Hepatocyte (in vitro differentiated cells): ENCODE data around the gene CARM1. TPM values are rescaled to one million over a fixed set of nuclear protein-coding genes. Genes with fewer than 3 reads are reported as not detected.

Source experiments
- DNase-seq: peaks from one replicate; pipeline ENCODE4 v3.0.0-alpha.2; 2016; ENCODE audit warnings: low spot score
- H2AFZ ChIP-seq: fragments of 200-600 bp; sonication (generic); 2 replicates; pipeline ENCODE4 v1.6.0; 2016; ENCODE audit warnings: antibody characterized with exemption, mild to moderate bottlenecking
- H3K27ac ChIP-seq: fragments of 200-600 bp; sonication (generic); 2 replicates; pipeline ENCODE4 v1.5.1; 2016; ENCODE audit warnings: mild to moderate bottlenecking
- H3K27me3 ChIP-seq: fragments of 200-600 bp; sonication (generic); 2 replicates; pipeline ENCODE4 v1.6.1; 2016
- H3K36me3 ChIP-seq: fragments of 200-600 bp; sonication (generic); replicated peaks from 2 replicates; pipeline ENCODE4 v1.5.1; 2016; ENCODE audit warnings: low read depth; ENCODE audit not compliant: insufficient read depth
- H3K4me1 ChIP-seq: fragments of 200-600 bp; sonication (generic); 2 replicates; pipeline ENCODE4 v1.5.1; 2016; ENCODE audit warnings: mild to moderate bottlenecking, moderate library complexity; ENCODE audit not compliant: insufficient read depth
- H3K4me2 ChIP-seq: fragments of 200-600 bp; sonication (generic); 2 replicates; pipeline ENCODE4 v1.6.0; 2016
- H3K4me3 ChIP-seq: fragments of 200-600 bp; sonication (generic); 2 replicates; pipeline ENCODE4 v1.5.1; 2016; ENCODE audit warnings: mild to moderate bottlenecking
- H3K79me2 ChIP-seq: fragments of 200-600 bp; sonication (generic); 2 replicates; pipeline ENCODE4 v1.6.0; 2017; ENCODE audit warnings: mild to moderate bottlenecking
- H3K9me2 ChIP-seq: fragments of 200-600 bp; sonication (generic); replicated peaks from 2 replicates; pipeline ENCODE4 v1.6.0; 2017; ENCODE audit warnings: mild to moderate bottlenecking; ENCODE audit not compliant: insufficient read depth
- H3K9me3 ChIP-seq: fragments of 200-600 bp; sonication (generic); 2 replicates; pipeline ENCODE4 v1.5.1; 2016; ENCODE audit warnings: low read depth, mild to moderate bottlenecking
- H4K20me1 ChIP-seq: fragments of 200-600 bp; sonication (generic); 2 replicates; pipeline ENCODE4 v1.6.0; 2016; ENCODE audit warnings: mild to moderate bottlenecking; ENCODE audit not compliant: insufficient read depth, poor library complexity, severe bottlenecking
- EZH2 ChIP-seq: fragments of 200-600 bp; sonication (generic); IDR thresholded peaks from 2 replicates; pipeline ENCODE4 v1.6.1; 2016; ENCODE audit warnings: antibody characterized with exemption, mild to moderate bottlenecking, borderline replicate concordance
- EZH2phosphoT487 ChIP-seq: fragments of 200-600 bp; sonication (generic); IDR thresholded peaks from one replicate; pipeline ENCODE4 v1.6.1; 2018; ENCODE audit warnings: antibody characterized with exemption, mild to moderate bottlenecking, low read depth, moderate library complexity; ENCODE audit not compliant: unreplicated experiment, severe bottlenecking
- WGBS: methylation state at CpG from one replicate; pipeline ENCODE4 v1.1.6; 2016; ENCODE audit warnings: low lambda C conversion rate; ENCODE audit errors: missing lambda C conversion rate; 5-methylcytosine and 5-hydroxymethylcytosine counted together
- polyA plus RNA-seq: library from polyadenylated mRNA; unstranded; fragments of >200 nt; fragmentation: Nextera tagmentation; extraction: Ambion mirVana; gene quantifications from 2 replicates; pipeline ENCODE4 v1.2.1, GENCODE V29; 2016
- total RNA-seq: library from RNA; depleted of rRNA; stranded (reverse); fragments of >200 nt; gene quantifications from 2 replicates; pipeline ENCODE4 v1.2.3, GENCODE V29; 2014
- TF ChIP-seq, protein P1 (sequence below): fragments of 200-600 bp; sonication (generic); IDR thresholded peaks from 2 replicates; pipeline ENCODE4 v1.5.1; 2016; ENCODE audit warnings: antibody characterized with exemption, mild to moderate bottlenecking; ENCODE audit not compliant: poor library complexity

Gene CARM1
- total and polyA plus RNA-seq, 2 experiments from 2014 or later: 34.3 to 45.7 TPM

DNA sequence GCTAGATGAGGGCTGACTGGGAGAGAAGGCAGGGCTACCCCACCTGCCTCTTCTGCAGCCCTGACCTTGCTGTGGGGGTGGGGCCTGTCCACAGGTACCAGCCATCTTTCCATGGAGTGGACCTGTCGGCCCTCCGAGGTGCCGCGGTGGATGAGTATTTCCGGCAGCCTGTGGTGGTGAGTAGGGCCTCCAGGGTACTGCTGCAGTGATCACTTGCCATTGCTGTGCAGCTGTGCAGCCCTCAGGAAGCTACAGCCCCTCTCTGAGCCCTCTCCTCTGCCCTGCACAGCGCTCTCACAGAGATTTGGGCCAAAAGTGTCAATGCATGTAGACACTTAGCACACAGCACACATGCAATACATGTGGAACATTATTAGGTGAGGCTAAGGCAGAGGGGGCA is 45.2 kb downstream of the CARM1 start:
- H3K27me3 ChIP-seq: no peaks in the 10 kb centered on the region
- no peaks in the 10 kb centered on the region for H3K79me2 ChIP-seq
- H3K36me3 ChIP-seq: no peaks in the 10 kb centered on the region
- H2AFZ ChIP-seq: no peak overlapping the region
- no peaks in the 10 kb centered on the region for H4K20me1 ChIP-seq
- H3K4me2 ChIP-seq: no peak overlapping the region
- H3K4me1 ChIP-seq: no peaks in the 10 kb centered on the region
- H3K4me3 ChIP-seq: no peak overlapping the region
- no peak overlapping the region for H3K27ac ChIP-seq
- TF ChIP-seq EZH2phosphoT487 (no peak), EZH2 (no peak)
- TF ChIP-seq, protein P1, sequence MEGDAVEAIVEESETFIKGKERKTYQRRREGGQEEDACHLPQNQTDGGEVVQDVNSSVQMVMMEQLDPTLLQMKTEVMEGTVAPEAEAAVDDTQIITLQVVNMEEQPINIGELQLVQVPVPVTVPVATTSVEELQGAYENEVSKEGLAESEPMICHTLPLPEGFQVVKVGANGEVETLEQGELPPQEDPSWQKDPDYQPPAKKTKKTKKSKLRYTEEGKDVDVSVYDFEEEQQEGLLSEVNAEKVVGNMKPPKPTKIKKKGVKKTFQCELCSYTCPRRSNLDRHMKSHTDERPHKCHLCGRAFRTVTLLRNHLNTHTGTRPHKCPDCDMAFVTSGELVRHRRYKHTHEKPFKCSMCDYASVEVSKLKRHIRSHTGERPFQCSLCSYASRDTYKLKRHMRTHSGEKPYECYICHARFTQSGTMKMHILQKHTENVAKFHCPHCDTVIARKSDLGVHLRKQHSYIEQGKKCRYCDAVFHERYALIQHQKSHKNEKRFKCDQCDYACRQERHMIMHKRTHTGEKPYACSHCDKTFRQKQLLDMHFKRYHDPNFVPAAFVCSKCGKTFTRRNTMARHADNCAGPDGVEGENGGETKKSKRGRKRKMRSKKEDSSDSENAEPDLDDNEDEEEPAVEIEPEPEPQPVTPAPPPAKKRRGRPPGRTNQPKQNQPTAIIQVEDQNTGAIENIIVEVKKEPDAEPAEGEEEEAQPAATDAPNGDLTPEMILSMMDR: no peak
- DNase-seq: no peak
- WGBS: 99% methylated on average over 6 of the region's 6 CpGs
- H3K9me2 ChIP-seq: no peaks in the 10 kb centered on the region
- no peaks in the 10 kb centered on the region for H3K9me3 ChIP-seq

DNA sequence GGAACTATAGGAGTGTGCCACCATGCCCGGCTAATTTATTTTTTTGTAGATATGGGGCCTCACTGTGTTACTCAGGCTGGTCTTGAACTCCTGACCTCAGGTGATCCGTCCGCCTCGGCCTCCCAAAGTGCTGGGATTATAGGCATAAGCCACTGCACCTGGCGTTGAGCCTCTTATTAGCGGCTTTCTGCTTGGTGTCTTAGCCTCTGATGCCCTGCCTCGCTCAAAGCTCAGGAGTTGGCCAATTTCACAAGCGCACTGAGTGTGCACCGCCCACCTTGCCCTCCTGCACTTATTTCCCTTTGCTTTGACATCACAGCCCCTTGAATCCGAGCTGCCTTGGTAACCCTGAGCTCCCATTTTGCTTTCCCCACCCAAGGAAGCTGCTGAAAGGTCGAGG is 47.0 kb downstream of the CARM1 start:
- DNase-seq: no peak
- no peak overlapping the region for H3K27ac ChIP-seq
- H3K4me1 ChIP-seq: no peaks in the 10 kb centered on the region
- no peaks in the 10 kb centered on the region for H3K27me3 ChIP-seq
- H2AFZ ChIP-seq: no peak overlapping the region
- no peaks in the 10 kb centered on the region for H3K9me3 ChIP-seq
- H4K20me1 ChIP-seq: no peaks in the 10 kb centered on the region
- H3K4me2 ChIP-seq: no peak overlapping the region
- no peaks in the 10 kb centered on the region for H3K9me2 ChIP-seq
- WGBS: 95% methylated on average over 11 of the region's 11 CpGs
- H3K36me3 ChIP-seq: no peaks in the 10 kb centered on the region
- no peaks in the 10 kb centered on the region for H3K79me2 ChIP-seq
- TF ChIP-seq, protein P1: no peak
- TF ChIP-seq EZH2phosphoT487 (no peak), EZH2 (no peak)
- H3K4me3 ChIP-seq: no peak overlapping the region

DNA sequence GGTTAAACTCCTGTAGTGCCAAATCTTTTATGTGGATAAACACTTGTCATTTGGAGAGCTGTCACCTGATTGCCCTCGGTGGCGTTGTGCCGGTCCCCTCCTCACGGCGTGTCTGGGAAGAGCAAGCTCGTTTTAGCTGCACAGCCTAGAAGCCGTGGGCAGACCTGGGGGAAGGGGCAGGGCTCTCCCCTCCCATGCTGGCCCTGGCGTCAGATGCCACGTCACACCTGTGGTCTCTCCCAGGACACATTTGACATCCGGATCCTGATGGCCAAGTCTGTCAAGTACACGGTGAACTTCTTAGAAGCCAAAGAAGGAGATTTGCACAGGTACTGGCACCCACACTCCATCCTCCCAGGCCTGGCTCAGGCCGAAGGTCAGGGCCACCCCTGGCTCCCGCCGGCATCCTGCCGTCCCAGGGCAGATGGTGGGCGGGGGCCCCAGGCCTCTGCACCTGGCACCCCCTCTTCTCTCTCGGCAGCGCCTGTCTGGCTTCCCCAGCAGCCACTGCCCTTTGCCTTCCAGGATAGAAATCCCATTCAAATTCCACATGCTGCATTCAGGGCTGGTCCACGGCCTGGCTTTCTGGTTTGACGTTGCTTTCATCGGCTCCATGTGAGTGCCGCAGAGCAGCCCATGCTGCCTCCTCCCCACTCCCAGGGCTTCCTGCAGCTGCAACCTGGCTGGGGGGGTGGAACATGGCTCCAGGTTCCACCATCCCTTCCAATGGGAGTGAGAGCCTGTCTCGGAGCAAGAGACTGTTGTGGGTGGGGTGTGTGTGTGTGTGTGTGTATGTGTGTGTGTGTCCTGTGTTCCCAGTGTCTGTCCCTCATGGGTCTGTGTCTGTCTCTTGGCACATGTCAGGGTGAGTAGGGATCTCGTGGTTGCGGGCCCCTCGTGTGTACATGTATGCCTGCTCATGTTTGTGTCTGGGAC is 48.3 kb downstream of the CARM1 start:
- Histone ChIP-seq H3K4me3 (no peak overlapping the region), H3K27me3 (no peaks in the 10 kb centered on the region), H3K4me2 (no peak overlapping the region), H3K36me3 (no peaks in the 10 kb centered on the region), H3K79me2 (no peaks in the 10 kb centered on the region), H4K20me1 (no peaks in the 10 kb centered on the region), H3K9me3 (no peaks in the 10 kb centered on the region), H3K27ac (no peak overlapping the region), H3K4me1 (no peaks in the 10 kb centered on the region), H2AFZ (no peak overlapping the region), H3K9me2 (no peaks in the 10 kb centered on the region)
- TF ChIP-seq EZH2 (no peak), EZH2phosphoT487 (no peak)
- TF ChIP-seq, protein P1: no peak
- WGBS: 94% methylated on average over 26 of the region's 26 CpGs
- no peak for DNase-seq
